Stimulated activated CD8-positive, alpha-beta memory T cell treated with anti-CD3 and anti-CD28 coated beads, Interleukin-2, amount 100 ng/mL, for 1 hour (primary cell): Measurements from ENCODE around the gene COL26A1.
"Not testable (repeated sequence)": the region's sequence is repeated elsewhere in the genome, so short reads cannot be mapped to it uniquely, and the experiment has no call there.

Source experiments
- DNase-seq, 2 donors: peaks; one replicate each; pipeline ENCODE4 v3.0.0-alpha.2; 2020; ENCODE audit warnings: low read depth in 2 of 2

Gene COL26A1

DNA sequence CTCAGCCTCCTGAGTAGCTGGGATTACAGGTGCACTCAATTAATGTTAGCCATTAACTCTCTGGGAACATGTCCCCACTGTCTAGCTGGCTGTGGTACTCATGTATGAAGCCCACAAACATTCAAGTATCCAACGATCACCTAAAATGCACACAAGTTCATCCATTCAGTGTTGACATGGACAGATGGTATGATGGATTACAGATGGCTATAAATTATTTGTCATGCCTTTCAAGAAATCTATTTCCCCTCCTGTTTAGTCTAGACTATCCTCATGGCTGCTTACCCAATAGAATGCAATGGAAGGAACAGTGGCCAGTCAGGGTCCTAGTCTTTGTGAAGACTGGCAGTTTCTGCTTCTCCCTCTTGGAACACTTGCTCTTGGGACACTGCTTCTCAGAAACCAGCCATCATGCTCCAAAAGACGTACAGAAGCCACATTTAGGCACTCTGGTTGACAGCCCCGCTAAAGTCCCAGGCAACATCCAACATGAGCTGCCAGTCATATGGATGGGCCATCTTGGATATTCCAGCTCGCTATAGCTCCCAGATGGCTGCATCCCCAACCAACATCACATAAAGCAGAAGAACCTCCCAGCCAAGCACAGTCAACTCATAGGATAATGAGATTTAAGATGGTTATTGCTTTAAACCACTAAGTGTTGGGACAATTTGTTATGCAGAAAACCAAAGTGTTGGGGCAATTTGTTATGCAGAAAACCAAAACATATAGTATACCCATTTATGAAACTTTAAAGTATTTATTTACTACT is 233.3 kb downstream of the COL26A1 start:
- DNase-seq = no peak

DNA sequence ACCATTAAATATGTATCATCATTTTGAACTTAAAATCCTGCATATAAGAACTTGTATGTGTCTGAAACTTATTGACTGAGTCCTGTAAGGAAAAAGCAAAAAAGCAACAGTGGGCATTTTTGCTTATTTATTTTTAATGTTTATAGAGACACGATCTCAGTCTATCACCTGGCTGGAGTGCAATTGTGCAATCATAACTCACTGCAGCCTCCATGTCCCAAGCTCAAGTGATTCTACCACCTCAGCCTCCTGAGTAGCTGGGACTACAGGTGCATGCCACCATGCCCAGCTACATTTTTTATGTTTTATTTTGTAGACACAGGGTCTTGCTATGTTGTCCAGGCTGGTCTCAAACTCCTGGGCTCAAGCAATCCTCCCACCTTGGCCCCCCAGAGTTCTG is 234.2 kb downstream of the COL26A1 start:
- no peak for DNase-seq

DNA sequence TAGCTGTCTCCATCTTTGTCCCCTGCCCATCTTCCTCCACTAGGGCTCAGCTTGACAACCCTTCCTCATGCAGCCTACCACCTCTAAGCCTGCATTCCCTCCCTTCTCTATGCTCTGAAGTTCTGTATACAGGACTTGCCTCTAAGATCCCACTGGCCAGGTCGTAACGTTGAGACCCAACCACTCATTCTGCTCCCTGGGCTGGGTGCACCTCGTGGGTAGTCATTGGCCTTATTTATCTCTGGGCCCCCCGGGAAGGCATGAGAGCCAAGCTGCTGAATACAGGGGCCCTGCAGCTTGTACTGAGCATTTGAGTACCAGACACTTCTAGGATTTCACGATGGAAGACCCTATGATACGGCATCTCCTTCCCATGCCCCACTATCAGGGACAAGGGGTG is 235.3 kb downstream of the COL26A1 start:
- no peak for DNase-seq

- no peak for DNase-seq
Measured at GRCh38 chr7:101598422-101598985, 235.8 kb downstream of the COL26A1 start.

DNA sequence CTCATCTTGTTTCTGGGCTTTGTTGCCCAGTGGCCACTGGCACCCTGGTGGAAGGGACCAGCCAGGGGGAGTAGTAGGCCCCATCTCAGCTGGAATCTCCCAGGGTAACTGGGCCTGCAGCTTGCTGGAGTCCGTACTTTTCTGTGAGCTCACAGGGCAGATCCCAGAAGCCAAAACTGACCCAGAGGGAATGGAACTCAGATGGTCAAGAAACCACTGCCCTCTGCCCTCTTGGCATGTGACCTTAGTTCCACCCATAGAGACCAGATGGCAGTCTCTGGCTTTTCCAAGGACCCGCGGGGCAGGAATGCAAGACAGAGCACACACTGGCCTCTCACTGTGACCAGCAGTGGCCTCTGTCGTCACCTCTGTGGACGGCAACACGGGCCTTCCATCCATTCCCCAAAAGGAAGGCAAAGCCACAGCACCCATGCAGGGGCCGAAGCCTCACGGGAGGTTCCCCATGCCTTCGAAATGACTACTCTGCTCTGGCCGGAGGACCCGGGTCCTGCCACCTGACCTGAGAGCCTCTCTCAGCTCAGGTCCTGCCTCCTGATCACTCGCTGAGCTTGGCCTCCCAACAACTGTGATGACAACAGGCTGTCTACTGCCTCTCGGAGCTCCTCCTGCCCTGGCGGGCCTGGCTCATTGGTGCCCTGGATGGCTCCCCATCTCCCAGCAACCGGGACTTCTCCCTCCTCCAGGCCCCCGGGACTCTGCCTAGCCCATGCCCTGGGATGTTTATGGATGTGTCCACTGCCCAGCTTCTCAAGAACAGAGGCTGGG is 236.5 kb downstream of the COL26A1 start:
- DNase-seq = no peak

DNA sequence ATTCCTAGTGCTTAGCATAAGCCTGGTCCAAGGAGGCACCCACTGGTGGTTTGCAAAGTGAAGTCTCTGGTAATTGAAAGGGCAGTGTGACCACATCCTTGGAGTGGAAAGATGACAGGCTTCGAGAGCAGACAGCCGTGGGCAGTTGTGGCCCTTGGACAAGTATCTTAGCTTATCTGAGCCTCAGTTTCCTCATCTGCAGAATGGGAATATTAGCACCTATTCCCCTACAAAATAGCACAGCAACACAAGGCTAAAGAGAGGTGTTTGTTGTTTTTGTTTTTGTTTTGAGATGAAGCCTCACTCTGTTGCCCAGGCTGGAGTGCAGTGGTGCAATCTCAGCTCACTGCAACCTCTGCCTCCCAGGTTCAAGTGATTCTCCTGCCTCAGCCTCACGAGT is 237.1 kb downstream of the COL26A1 start:
- no peak for DNase-seq

DNA sequence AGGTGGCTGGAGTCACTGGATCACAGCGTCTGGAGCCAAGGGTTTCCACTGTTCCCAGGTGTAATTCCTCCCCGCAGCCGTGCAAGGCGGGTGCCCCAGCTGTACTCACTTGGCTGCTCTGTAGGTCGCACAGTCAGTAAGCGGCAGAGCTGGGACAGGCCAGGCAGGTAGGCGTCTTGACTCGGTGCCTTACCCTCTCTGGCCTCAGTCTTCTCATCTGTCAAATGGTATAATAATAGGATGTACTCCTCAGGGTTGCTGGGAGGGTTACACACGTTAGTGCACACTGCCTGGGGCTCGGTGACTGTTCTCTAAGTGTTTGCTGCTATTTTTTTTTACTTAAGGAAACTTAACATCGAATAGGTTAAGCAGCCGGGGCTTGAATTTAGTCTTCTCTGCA is 239.4 kb downstream of the COL26A1 start:
- DNase-seq = no peak

DNA sequence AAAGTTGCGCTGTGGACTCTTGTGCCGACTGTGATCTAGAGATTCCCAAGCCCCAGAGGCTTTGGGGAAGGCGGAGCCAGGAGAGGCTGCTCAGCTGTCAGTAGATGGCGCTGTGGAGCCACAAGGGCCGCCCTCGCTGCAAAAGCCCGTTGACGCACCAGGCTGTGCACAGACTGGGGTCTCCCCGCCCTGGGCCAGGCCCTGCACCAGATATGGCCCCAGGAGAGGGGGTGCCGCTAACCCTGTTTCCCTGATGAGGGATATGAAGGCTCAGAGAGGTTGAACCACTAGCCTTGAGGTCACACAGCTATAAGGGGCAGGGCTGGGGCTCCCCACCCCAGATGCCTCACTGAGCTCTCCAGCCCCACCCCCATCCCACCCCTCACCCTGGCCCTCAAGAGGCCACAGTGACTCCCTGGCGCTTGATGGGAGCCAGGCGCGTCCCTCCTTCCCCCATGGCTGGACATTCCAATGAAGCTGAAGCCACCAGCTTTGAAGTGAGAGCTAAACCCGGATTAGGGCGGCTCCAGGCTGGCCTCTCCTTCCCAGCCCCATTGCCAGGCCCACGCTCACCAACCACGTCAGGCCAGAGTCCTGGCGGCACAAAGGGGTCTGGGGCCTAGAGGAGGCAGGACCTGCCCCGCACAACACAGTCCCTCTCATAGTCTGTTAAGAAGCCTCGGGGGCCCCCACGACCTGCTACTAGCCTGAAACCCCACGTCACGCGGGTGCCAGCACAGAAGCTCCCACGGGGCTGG is 240.0 kb downstream of the COL26A1 start:
- peak; percentile 19 to 49 for DNase-seq

DNA sequence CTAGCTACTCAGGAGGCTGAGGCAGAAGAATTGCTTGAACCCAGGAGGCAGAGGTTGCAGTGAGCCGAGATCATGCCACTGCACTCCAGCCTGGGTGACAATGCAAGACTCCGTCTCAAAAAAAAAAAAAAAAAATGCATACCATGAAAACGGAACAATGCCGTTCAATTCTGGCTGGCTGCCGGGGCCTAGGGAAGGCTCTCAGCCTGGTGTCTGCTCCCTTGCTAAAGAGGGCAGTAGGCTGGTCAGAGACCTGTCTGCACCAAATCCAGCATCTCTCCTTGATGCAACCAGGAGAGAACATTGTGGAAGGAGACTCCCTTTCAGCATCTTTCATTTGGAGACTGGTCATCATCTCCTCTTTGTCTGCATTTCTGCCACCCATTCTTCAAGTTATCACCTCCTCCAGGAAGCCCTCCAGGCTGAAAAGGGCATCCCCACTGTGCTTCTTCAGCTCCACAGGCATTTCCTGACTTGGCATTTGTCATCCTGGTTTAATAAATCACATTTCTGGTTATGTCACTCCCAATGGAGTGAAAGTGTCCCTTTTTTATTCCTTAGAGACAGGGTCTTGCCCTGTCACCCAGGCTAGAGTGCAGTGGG is 241.8 kb downstream of the COL26A1 start:
- no peak for DNase-seq

GRCh38 chr7:101604934-101605332 is 242.3 kb downstream of the COL26A1 start:
- DNase-seq = not testable (repeated sequence)

DNA sequence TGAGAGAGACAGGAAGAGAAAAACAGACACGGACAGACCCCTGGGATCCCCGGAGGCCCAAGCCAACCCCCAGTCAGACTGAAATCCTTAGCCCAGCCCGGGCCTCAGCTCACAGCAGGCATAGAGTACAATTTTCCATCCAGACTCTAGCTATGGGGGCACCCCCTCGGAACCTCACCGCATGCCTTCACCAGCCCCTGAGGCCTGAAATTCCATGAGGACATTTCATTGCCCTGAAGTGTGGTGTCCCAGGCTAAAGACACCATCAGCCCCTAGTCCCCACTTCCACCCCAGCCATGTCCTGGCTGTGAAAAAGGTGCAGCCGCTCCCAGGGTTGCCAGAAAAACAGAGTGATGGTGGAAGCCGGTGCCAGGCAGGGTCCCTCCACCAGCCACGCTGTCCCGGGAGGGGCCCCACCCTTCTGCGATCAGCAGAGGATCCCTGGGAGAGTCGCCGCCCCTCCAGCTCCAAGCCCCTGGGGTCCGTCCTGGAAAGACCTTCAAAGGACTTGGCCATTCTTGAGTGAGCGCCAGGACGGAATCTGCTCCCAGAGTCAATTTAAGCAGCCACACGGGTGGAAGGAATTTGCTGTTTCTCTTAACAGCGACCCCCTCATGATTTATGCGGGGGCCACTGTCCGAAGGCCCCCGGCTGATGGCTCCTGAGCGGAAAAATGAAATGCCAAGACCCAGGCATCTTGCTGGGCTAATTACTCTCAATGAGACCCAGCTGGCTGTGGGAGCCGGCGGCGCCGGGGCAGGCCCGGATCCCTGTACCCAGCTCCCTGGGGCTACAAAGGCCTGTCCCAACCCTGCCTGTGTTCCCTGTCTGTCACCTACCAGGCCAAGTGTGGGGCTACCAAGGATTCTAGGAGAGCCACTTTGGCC is 243.2 kb downstream of the COL26A1 start:
- DNase-seq = no peak

- DNase-seq = no peak
Measured at GRCh38 chr7:101606498-101606923, 243.8 kb downstream of the COL26A1 start.
